ENCODE results near the gene COL24A1.
"Not testable (repeated sequence)": the region's sequence is repeated elsewhere in the genome, so short reads cannot be mapped to it uniquely, and the experiment has no call there.

Gene COL24A1

GRCh38 chr1:86150553-86151055 lies 6.0 kb downstream of the COL24A1 start:
- FAIRE-seq, result no peak
- DNase-seq (ENCODE audit: insufficient read length), result no peak
- TF ChIP-seq POLR2A (IDR thresholded peaks at IDR 0.05; ENCODE audit: low read depth, low read length), result no peak
- TF ChIP-seq TAF1 (IDR thresholded peaks at IDR 0.05; ENCODE audit: borderline replicate concordance, low read depth, low read length), result no peak
- no peak for TF ChIP-seq POLR2AphosphoS5 (IDR thresholded peaks at IDR 0.05; ENCODE audit: low read depth, low read length)

GRCh38 chr1:86149591-86149990 lies 7.0 kb downstream of the COL24A1 start:
- no peak for TF ChIP-seq POLR2A (IDR thresholded peaks at IDR 0.05; ENCODE audit: low read depth, low read length)
- no peak for TF ChIP-seq TAF1 (IDR thresholded peaks at IDR 0.05; ENCODE audit: borderline replicate concordance, low read depth, low read length)
- no peak for TF ChIP-seq POLR2AphosphoS5 (IDR thresholded peaks at IDR 0.05; ENCODE audit: low read depth, low read length)
- FAIRE-seq (peak; percentile 5), DNase-seq (ENCODE audit: insufficient read length) (no peak)

- DNase-seq (ENCODE audit: insufficient read length) (no peak), FAIRE-seq (no peak)
- no peak for TF ChIP-seq POLR2AphosphoS5 (IDR thresholded peaks at IDR 0.05; ENCODE audit: low read depth, low read length)
- TF ChIP-seq TAF1 (IDR thresholded peaks at IDR 0.05; ENCODE audit: borderline replicate concordance, low read depth, low read length), result no peak
- no peak for TF ChIP-seq POLR2A (IDR thresholded peaks at IDR 0.05; ENCODE audit: low read depth, low read length)
Measured at GRCh38 chr1:86147755-86148154, 8.8 kb downstream of the COL24A1 start.

GRCh38 chr1:86146566-86146965 lies 10.0 kb downstream of the COL24A1 start:
- FAIRE-seq, result no peak
- DNase-seq (ENCODE audit: insufficient read length), result no peak
- no peak for TF ChIP-seq POLR2AphosphoS5 (IDR thresholded peaks at IDR 0.05; ENCODE audit: low read depth, low read length)
- no peak for TF ChIP-seq TAF1 (IDR thresholded peaks at IDR 0.05; ENCODE audit: borderline replicate concordance, low read depth, low read length)
- no peak for TF ChIP-seq POLR2A (IDR thresholded peaks at IDR 0.05; ENCODE audit: low read depth, low read length)

GRCh38 chr1:86140281-86140880 lies 16.2 kb downstream of the COL24A1 start:
- TF ChIP-seq TAF1 (IDR thresholded peaks at IDR 0.05; ENCODE audit: borderline replicate concordance, low read depth, low read length), result no peak
- TF ChIP-seq POLR2A (IDR thresholded peaks at IDR 0.05; ENCODE audit: low read depth, low read length), result no peak
- TF ChIP-seq POLR2AphosphoS5 (IDR thresholded peaks at IDR 0.05; ENCODE audit: low read depth, low read length), result no peak
- FAIRE-seq (no peak), DNase-seq (ENCODE audit: insufficient read length) (no peak)

GRCh38 chr1:86138746-86139145 lies 17.8 kb downstream of the COL24A1 start:
- FAIRE-seq (no peak), DNase-seq (ENCODE audit: insufficient read length) (no peak)

GRCh38 chr1:86137436-86137835 lies 19.1 kb downstream of the COL24A1 start:
- no peak for FAIRE-seq
- no peak for TF ChIP-seq POLR2AphosphoS5 (IDR thresholded peaks at IDR 0.05; ENCODE audit: low read depth, low read length)
- no peak for TF ChIP-seq TAF1 (IDR thresholded peaks at IDR 0.05; ENCODE audit: borderline replicate concordance, low read depth, low read length)
- TF ChIP-seq POLR2A (IDR thresholded peaks at IDR 0.05; ENCODE audit: low read depth, low read length), result no peak
- DNase-seq (ENCODE audit: insufficient read length), result no peak

More at GRCh38 chr1:86138746-86139145, 17.8 kb downstream of the COL24A1 start:
- TF ChIP-seq TAF1 (IDR thresholded peaks at IDR 0.05; ENCODE audit: borderline replicate concordance, low read depth, low read length) (no peak), POLR2AphosphoS5 (IDR thresholded peaks at IDR 0.05; ENCODE audit: low read depth, low read length) (no peak)

GRCh38 chr1:86119214-86119764 lies 37.3 kb downstream of the COL24A1 start:
- DNase-seq (ENCODE audit: insufficient read length) (no peak), FAIRE-seq (peak; percentile 74)
- TF ChIP-seq POLR2A (IDR thresholded peaks at IDR 0.05; ENCODE audit: low read depth, low read length), result no peak

- FAIRE-seq (no peak), DNase-seq (ENCODE audit: insufficient read length) (no peak)
Measured at GRCh38 chr1:86114816-86115400, 41.7 kb downstream of the COL24A1 start.

GRCh38 chr1:86114236-86114635 lies 42.3 kb downstream of the COL24A1 start:
- FAIRE-seq (no peak), DNase-seq (ENCODE audit: insufficient read length) (no peak)
- TF ChIP-seq POLR2A (IDR thresholded peaks at IDR 0.05; ENCODE audit: low read depth, low read length), result no peak
- no peak for TF ChIP-seq TAF1 (IDR thresholded peaks at IDR 0.05; ENCODE audit: borderline replicate concordance, low read depth, low read length)
- TF ChIP-seq POLR2AphosphoS5 (IDR thresholded peaks at IDR 0.05; ENCODE audit: low read depth, low read length), result no peak

More at GRCh38 chr1:86114816-86115400, 41.7 kb downstream of the COL24A1 start:
- no peak for TF ChIP-seq POLR2A (IDR thresholded peaks at IDR 0.05; ENCODE audit: low read depth, low read length)
- TF ChIP-seq POLR2AphosphoS5 (IDR thresholded peaks at IDR 0.05; ENCODE audit: low read depth, low read length), result no peak
- TF ChIP-seq TAF1 (IDR thresholded peaks at IDR 0.05; ENCODE audit: borderline replicate concordance, low read depth, low read length), result no peak

- FAIRE-seq, result not testable (repeated sequence)
Measured at GRCh38 chr1:86111590-86111989, 45.0 kb downstream of the COL24A1 start.

GRCh38 chr1:86110451-86111129 lies 46.0 kb downstream of the COL24A1 start:
- no peak for DNase-seq (ENCODE audit: insufficient read length)
- TF ChIP-seq POLR2AphosphoS5 (IDR thresholded peaks at IDR 0.05; ENCODE audit: low read depth, low read length) (no peak), TAF1 (IDR thresholded peaks at IDR 0.05; ENCODE audit: borderline replicate concordance, low read depth, low read length) (no peak), POLR2A (IDR thresholded peaks at IDR 0.05; ENCODE audit: low read depth, low read length) (no peak)
- FAIRE-seq, result no peak

More at GRCh38 chr1:86111590-86111989, 45.0 kb downstream of the COL24A1 start:
- not testable (repeated sequence) for DNase-seq (ENCODE audit: insufficient read length)
